Dermis blood vessel endothelial cell (primary cell): ENCODE data around the gene ALX1. TPM values are rescaled to one million over a fixed set of nuclear protein-coding genes. Genes with fewer than 3 reads are reported as not detected.

Experiments
- DNase-seq: peaks from one replicate; pipeline ENCODE4 v3.0.0; 2010
- total RNA-seq: library from RNA; depleted of rRNA; stranded (reverse); fragments of >200 nt; gene quantifications from 2 replicates; pipeline ENCODE4 v1.2.3, GENCODE V29; 2014

The ALX1 gene
- not detected in 2 replicates for total RNA-seq

- peak; percentile 33 for DNase-seq
Measured at GRCh38 chr12:85280165-85280983, at the start of gene ALX1. ALX1 (plus strand) TSS chr12:85280220; CDS start chr12:85280262, 42 bp downstream.

DNA sequence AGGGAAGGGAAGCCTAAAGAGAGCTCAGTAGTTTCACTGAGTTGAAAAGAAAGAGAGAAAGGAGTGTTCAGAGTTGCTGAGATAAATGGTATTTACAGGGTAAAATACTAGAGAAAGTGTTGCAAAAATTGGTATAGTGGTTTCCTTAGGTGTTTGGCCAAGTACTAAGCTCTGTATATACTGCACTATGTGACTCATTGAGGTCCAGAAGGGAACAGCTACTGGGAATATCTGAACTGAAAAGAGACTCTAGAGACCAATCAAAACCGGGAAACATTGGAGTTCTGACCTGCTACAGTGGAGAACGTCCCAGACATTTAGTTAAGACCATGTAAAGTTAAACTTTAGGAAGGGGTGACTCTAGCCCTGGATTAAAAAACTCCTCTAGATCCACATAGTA lies 42.7 kb upstream of the ALX1 start:
- DNase-seq = no peak

GRCh38 chr12:85244561-85244960 lies 35.5 kb upstream of the ALX1 start:
- DNase-seq = no peak

DNA sequence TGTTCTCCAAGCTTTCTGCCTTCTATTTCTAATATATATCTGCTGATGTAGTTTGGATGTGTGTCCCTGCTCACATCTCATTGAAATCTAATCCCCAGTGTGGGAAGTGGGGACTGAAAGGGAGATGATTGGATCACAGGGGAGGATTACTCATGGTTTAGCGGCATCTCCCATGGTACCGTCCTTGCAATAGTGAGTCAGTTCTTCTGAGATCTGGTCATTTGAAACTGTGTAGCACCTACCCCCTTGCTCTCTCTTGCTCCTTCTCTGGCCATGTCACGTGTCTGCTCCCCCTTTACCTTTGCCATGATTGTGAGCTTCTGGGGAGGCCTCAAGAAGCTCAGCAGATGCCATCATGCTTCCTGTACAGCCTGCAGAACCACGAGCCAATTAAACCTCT lies 26.2 kb upstream of the ALX1 start:
- DNase-seq = no peak

GRCh38 chr12:85257671-85258070 lies 22.3 kb upstream of the ALX1 start:
- DNase-seq = no peak

DNA sequence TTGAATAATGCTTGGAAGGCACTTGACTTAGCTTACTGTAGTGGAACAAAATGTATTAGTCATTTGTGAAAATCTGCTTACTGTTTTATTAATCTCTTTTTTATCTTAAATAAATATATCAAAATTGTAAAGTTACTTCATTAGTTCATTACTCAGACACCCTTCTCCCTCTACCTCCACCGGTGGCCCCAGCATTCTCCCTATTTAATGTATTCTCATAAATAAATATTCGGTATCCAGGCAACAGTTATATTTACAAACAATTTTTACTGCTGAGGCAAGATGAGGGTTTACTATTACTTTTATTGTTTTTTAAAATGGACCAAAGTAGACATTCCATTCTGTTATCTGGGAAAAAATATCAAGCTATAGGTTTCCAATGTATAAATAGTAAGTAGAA lies 19.6 kb upstream of the ALX1 start:
- DNase-seq = no peak

DNA sequence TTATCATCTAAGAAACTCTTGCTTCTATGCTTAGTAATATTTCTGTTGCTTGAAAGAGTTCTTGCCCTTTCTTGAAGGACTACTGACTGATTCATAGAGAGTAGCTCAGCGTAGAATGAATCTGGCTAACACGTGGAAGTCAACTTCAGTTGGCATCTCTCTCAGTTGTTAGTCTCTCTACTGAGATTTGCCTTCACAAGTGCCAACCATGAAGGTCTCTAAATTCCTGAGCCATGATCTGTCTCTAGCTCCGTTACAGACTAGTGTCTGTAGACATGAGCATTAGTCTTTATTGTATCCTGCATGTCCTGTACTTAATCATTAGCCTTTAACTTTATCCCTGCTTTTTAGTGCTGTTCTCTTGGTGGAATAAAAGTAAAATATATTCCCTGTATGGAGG lies 19.1 kb upstream of the ALX1 start:
- DNase-seq = no peak

DNA sequence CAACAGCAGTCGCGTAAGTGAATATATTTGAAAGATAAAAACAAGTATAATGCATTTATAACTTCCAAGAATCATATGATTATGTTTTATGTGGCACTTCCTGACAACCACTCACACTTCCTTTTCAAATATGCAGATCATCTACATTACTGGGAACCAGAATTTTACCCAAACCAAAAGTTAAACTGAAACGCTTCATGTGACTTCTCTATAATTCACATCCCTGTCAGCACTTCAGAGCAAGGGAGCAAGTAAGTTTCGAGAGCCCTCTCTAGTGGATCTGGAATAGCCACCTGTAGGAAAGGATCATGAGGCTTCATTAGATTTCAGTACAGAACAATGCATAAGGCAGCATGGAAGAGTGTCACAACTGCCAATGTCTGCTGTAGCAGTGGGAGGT lies 13.7 kb upstream of the ALX1 start:
- DNase-seq = no peak

GRCh38 chr12:85273381-85274314 lies 6.4 kb upstream of the ALX1 start:
- DNase-seq = peak; percentile 3

GRCh38 chr12:85274315-85274651 lies 5.7 kb upstream of the ALX1 start:
- no peak for DNase-seq

GRCh38 chr12:85275374-85275773 lies 4.6 kb upstream of the ALX1 start:
- no peak for DNase-seq

- no peak for DNase-seq
Measured at GRCh38 chr12:85277191-85277590, 2.8 kb upstream of the ALX1 start.

GRCh38 chr12:85277900-85278597 lies 2.0 kb upstream of the ALX1 start:
- peak; percentile 8 for DNase-seq

GRCh38 chr12:85278598-85279448 lies 1.2 kb upstream of the ALX1 start:
- peak; percentile 11 for DNase-seq

DNA sequence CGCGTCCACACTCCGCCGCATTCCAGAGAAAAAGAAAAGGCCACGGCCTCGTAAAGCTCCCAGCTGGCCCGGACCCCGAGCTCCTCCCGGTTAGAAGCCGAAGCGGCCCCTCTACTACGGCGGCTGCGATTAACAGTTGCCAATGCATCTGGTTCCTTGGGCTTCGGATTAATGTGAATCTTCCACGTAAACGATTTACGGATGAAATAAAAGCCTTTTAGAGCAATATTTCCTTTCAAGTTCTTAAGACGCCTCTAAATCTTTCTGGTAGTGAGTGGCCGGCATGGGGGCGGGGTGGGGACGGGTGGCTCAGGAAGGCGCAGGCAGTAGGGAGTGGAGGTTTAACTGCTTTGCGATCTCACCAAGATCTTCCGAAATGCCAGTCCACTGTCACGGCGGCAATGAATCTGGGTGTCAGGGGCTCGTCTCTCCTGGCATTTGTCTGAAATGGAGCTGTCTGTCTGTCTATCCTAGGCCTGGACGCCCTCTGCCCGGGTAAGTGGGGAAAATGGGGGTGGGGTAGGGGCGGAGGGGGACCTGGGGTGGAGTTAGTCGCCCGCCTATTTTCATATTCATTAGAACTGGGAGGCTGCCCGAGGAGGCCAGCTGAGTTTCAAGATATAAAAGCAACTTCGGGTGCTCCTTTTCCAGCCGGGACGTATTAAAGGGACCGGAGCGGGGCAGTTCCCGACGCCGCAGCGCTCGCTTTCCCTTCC lies 413 bp upstream of the ALX1 start:
- peak; percentile 15 for DNase-seq

DNA sequence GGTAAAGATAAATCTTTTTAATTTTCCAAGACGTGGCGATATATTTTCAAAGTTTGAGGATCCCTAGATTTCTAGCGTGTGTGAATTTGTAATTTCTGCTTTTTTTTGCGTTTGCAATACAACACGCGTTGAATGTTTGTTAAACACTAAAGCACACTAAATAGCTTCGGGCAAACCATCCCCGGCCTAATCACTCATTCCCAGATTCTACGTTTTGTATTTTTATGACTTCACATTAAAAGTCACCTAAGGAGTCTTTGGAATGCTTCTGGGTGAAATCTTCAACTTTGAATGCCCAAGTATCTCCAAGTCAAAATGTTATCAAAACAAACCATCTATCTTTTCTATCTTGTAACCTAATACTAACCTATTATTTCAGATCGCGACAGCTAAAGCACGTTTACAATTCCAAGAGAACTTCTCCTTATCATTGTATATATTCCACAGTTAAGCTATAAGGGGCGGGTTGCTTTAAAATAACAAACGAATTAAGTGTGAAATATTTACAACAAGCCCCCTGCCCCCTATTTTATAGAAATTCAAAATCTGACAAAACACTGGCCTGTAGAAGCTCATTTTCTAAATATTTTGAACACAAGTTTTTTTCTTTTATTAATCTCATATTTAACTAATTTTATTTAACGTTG lies 1.1 kb downstream of the ALX1 start:
- DNase-seq = peak; percentile 17

DNA sequence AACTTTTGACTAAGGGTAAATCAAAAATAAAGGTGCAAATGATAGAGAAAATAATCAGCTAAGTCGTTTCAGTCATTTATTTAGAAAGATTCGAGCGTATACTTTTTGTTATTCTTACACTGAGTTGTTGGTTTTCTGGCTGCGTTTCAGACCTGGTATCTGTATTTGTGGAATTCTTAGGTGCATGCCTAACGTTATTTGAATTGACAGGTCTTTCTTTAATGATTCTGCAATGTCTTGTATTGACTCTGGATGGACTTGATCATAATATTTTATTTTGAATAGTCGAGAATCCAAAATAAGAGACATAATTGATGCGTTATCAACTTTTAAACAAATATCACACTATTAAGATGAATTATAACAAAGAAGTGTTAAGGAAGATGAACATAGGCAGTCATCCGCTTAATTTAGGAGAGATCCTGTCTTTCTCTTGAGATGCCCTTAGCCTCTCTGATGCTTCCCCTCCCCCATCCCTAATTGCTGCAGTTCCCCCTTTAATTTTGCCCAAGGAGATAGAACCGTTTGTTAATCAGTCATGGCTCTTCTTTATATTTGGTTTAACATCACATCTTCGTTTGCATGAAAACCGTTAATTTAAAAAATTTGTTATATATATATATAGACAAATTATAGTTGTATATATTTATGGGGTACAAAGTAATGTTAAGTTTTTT lies 1.8 kb downstream of the ALX1 start:
- no peak for DNase-seq

GRCh38 chr12:85283560-85283959 lies 3.5 kb downstream of the ALX1 start:
- no peak for DNase-seq

DNA sequence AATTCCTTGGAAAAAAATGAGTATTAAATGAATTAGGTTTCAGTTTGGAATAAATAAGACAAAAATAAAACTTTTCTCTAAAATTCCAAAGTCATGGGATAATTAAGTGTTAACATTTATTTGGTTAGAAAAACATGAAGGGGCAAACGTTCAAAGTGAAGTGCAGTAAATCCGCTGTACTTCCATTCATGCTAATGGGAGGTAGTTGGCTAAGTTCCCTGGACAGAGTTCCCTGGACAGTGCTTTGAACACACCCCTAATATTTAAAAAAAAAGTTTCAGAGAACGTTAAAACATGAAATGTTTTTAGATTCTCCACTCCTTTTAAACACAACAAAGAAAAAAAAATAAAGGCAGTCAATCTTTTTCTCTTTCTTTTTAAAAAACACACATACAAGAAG lies 16.3 kb downstream of the ALX1 start:
- no peak for DNase-seq

GRCh38 chr12:85299053-85299452 lies 19.0 kb downstream of the ALX1 start:
- DNase-seq = no peak
